A673 (cell line): Measurements from ENCODE around the gene PFKM. TPM values are rescaled to one million over a fixed set of nuclear protein-coding genes. Genes with fewer than 3 reads are reported as not detected.
"Not testable (repeated sequence)": the region's sequence is repeated elsewhere in the genome, so short reads cannot be mapped to it uniquely, and the experiment has no call there.

Experiments
- BruUV-seq: library from RNA; stranded (reverse); fragments of 400-500 nt; replicated peaks from 2 replicates; lab custom pipeline; 2021; lab: Mats Ljungman, UMichigan
- CTCF ChIA-PET: fragments of 300-600 bp; sonication (Branson Sonifier 250); formaldehyde crosslinking; loops from one replicate; lab custom pipeline; 2022; ENCODE audit warnings: antibody characterized with exemption; lab: Charles Lee
- POLR2A ChIA-PET: fragments of 300-600 bp; sonication (Branson Sonifier 250); formaldehyde crosslinking; loops from one replicate; lab custom pipeline; 2022; ENCODE audit warnings: antibody characterized with exemption; ENCODE audit not compliant: low non-redundant PET; lab: Charles Lee
- DNase-seq: peaks from one replicate; pipeline ENCODE4 v3.0.0-alpha.2; 2015; ENCODE audit warnings: low spot score
- H3K27ac ChIP-seq: fragments of 200-600 bp; sonication (generic); 2 replicates; pipeline ENCODE4 v1.5.1; 2016; ENCODE audit warnings: mixed run types, low read depth, mild to moderate bottlenecking, mixed read lengths, antibody characterized with exemption, low read length; ENCODE audit not compliant: poor library complexity, severe bottlenecking
- H3K27me3 ChIP-seq: fragments of 200-600 bp; sonication (generic); replicated peaks from 2 replicates; pipeline ENCODE4 v1.6.1; 2017; ENCODE audit warnings: mixed run types, low read depth, mild to moderate bottlenecking, mixed read lengths, antibody characterized with exemption, low read length; ENCODE audit not compliant: insufficient read depth, poor library complexity
- H3K36me3 ChIP-seq: fragments of 200-600 bp; sonication (generic); 2 replicates; pipeline ENCODE4 v1.6.1; 2016; ENCODE audit warnings: mixed run types, mild to moderate bottlenecking, mixed read lengths, antibody characterized with exemption, low read length; ENCODE audit not compliant: insufficient read depth, poor library complexity, severe bottlenecking
- H3K4me1 ChIP-seq: fragments of 200-600 bp; sonication (generic); 2 replicates; pipeline ENCODE4 v1.6.1; 2017; ENCODE audit warnings: mixed run types, mild to moderate bottlenecking, mixed read lengths, antibody characterized with exemption, low read length; ENCODE audit not compliant: insufficient read depth, poor library complexity, severe bottlenecking
- H3K4me3 ChIP-seq: fragments of 200-600 bp; sonication (generic); 2 replicates; pipeline ENCODE4 v1.5.1; 2016; ENCODE audit warnings: low read depth, mixed run types, mild to moderate bottlenecking, mixed read lengths, low read length; ENCODE audit not compliant: poor library complexity, severe bottlenecking
- H3K9me3 ChIP-seq: fragments of 200-600 bp; sonication (generic); 2 replicates; pipeline ENCODE4 v1.6.1; 2016; ENCODE audit warnings: mixed run types, low read depth, mild to moderate bottlenecking, mixed read lengths, antibody characterized with exemption, low read length; ENCODE audit not compliant: poor library complexity, severe bottlenecking
- CTCF ChIP-seq: fragments of 300-800, 200-600 bp; sonication (generic); conservative IDR thresholded peaks from 2 replicates; pipeline ENCODE4 v1.5.1; 2017; ENCODE audit warnings: low read depth, mild to moderate bottlenecking, antibody characterized with exemption, low read length, moderate library complexity, mixed read lengths
- EZH2 ChIP-seq: fragments of 200-600 bp; sonication (generic); IDR thresholded peaks from 2 replicates; pipeline ENCODE4 v1.6.1; 2017; ENCODE audit warnings: borderline replicate concordance, low read depth, mild to moderate bottlenecking, mixed read lengths, antibody characterized with exemption, low read length; ENCODE audit not compliant: poor library complexity, severe bottlenecking
- intact Hi-C: fragments of 100-400 bp; cut with micrococcal nuclease; formaldehyde crosslinking; loops from one replicate; pipeline ENCODE4 v1.10.0; 2022; ENCODE audit not compliant: unreplicated experiment
- total RNA-seq: library from RNA; stranded (reverse); gene quantifications from 2 replicates; pipeline ENCODE4 v1.2.3, GENCODE V29; 2021

Gene PFKM
- total RNA-seq, 1 experiment from 2014 or later = 114 TPM

DNA sequence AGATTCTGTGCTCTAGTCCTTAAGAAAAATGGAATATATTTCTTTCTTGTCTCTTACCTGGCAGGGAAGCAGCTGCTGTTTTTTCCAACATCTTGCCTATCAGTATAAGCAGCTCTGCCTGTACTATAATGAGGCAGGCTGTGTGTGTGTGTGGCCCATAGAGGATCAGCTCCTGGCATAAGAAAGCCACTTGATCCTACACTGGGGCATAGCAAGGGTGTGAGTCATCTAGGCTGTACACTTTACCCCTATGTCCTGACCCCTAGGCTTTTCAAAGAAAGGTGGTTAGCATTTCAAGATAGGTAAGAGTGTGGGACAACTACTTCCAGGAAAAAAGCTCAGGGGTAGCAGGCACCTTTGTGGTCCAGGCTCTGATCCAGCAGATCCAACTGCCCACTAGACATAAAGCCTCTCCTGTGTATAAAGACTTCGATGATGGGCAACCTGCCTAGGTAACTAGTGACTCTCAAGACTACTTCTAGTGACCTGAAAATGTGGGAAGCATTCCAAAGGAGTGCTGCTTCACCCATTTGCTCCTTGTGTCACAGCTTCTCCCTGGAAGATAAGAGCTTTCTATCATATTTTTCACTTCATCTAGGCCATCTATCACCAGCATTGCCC lies 8.4 kb upstream of the PFKM start:
- no peaks in the 10 kb centered on the region for H3K4me1 ChIP-seq
- POLR2A ChIA-PET = no interaction called here
- DNase-seq = no peak
- TF ChIP-seq CTCF = no peak
- no peaks in the 10 kb centered on the region for H3K36me3 ChIP-seq
- no TSS peak for BruUV-seq
- H3K9me3 ChIP-seq = no peaks in the 10 kb centered on the region
- peaks cover 5% of the 10 kb centered on the region for H3K27me3 ChIP-seq
- H3K27ac ChIP-seq = no peak overlapping the region
- CTCF ChIA-PET = no interaction called here
- intact Hi-C loops = no loop called here
- no peak overlapping the region for H3K4me3 ChIP-seq

GRCh38 chr12:48111312-48111693 lies 7.9 kb upstream of the PFKM start:
- H3K36me3 ChIP-seq, POLR2A ChIA-PET, H3K4me3 ChIP-seq, intact Hi-C loops, H3K9me3 ChIP-seq, H3K27me3 ChIP-seq, DNase-seq, BruUV-seq, CTCF ChIA-PET, H3K27ac ChIP-seq, H3K4me1 ChIP-seq: not testable (repeated sequence)

DNA sequence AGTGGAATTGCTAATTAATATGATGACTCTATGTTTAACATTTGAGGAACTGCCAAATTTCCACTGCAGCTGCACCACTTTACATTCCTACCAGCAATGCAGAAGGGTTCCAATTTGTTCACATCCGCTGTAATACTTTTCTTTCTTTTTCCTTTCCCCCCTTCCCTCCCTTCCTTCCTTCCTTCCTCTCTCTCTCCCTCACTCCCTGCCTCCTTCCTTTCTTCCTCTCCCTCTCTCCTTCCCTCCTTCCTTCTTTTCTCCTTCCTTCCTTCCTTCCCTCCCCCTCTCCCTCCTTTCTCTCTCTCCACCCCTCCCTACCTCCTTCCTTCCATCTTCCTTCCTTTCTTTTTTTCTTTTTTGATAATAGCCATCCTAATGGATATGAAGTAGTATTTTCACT lies 3.2 kb upstream of the PFKM start:
- Histone ChIP-seq H3K36me3 (no peaks in the 10 kb centered on the region), H3K9me3 (no peaks in the 10 kb centered on the region), H3K4me1 (peaks cover 10% of the 10 kb centered on the region), H3K4me3 (no peak overlapping the region), H3K27ac (no peak overlapping the region), H3K27me3 (peaks cover 11% of the 10 kb centered on the region)
- intact Hi-C loops = no loop called here
- TF ChIP-seq EZH2 (no peak), CTCF (no peak)
- no peak for DNase-seq
- no TSS peak for BruUV-seq
- CTCF ChIA-PET = no interaction called here
- POLR2A ChIA-PET = no interaction called here

GRCh38 chr12:48118284-48118871 lies 786 bp upstream of the PFKM start:
- POLR2A ChIA-PET = no interaction called here
- Histone ChIP-seq H3K27ac (no peak overlapping the region), H3K4me1 (peaks cover 14% of the 10 kb centered on the region), H3K9me3 (no peaks in the 10 kb centered on the region), H3K36me3 (peaks cover 9% of the 10 kb centered on the region), H3K27me3 (peaks cover 11% of the 10 kb centered on the region), H3K4me3 (peak overlapping the region; percentile 77)
- BruUV-seq = no TSS peak
- intact Hi-C loops = no loop called here
- TF ChIP-seq EZH2 = no peak
- no peak for TF ChIP-seq CTCF
- DNase-seq = no peak
- CTCF ChIA-PET = no interaction called here
